Measurements from ENCODE around the gene TEX2.

Gene TEX2

GRCh38 chr17:64103391-64104364 lies 159.4 kb downstream of the TEX2 start:
- no peaks in the 10 kb centered on the region for H4K20me1 ChIP-seq (ENCODE audit: low read depth, low read length)
- H3K36me3 ChIP-seq (ENCODE audit: low read length) = no peaks in the 10 kb centered on the region
- H3K27ac ChIP-seq (ENCODE audit: low read depth, low read length) = no peak overlapping the region
- no peak overlapping the region for H3K4me3 ChIP-seq (ENCODE audit: insufficient read depth, low read length, poor library complexity, severe bottlenecking)
- H3F3A ChIP-seq (ENCODE audit: insufficient read depth) = no peaks in the 10 kb centered on the region
- no peak overlapping the region for H3K4me2 ChIP-seq (ENCODE audit: low read depth, low read length, poor library complexity, severe bottlenecking)
- TF ChIP-seq CTCF (IDR thresholded peaks at IDR 0.05; ENCODE audit: insufficient read depth, low read length, poor library complexity, severe bottlenecking) (no peak), EZH2phosphoT487 (conservative IDR thresholded peaks at IDR 0.05; ENCODE audit: low read length) (no peak)
- H3K27me3 ChIP-seq (ENCODE audit: low read length) = no peaks in the 10 kb centered on the region
- H3K9me2 ChIP-seq (replicated peaks; ENCODE audit: insufficient read depth, low read length) = no peaks in the 10 kb centered on the region
- no peaks in the 10 kb centered on the region for H3K9me3 ChIP-seq (ENCODE audit: insufficient read depth, low read length)
- no peak overlapping the region for H2AFZ ChIP-seq (ENCODE audit: low read depth, low read length, severe bottlenecking)
- H3K79me2 ChIP-seq (ENCODE audit: insufficient read depth, low read length) = no peaks in the 10 kb centered on the region
- H3K9ac ChIP-seq (ENCODE audit: low read length) = no peak overlapping the region

GRCh38 chr17:64102627-64103390 lies 160.3 kb downstream of the TEX2 start:
- H3K79me2 ChIP-seq (ENCODE audit: insufficient read depth, low read length) = no peaks in the 10 kb centered on the region
- no peak for TF ChIP-seq CTCF (IDR thresholded peaks at IDR 0.05; ENCODE audit: insufficient read depth, low read length, poor library complexity, severe bottlenecking)
- no peaks in the 10 kb centered on the region for H3K27me3 ChIP-seq (ENCODE audit: low read length)
- H3K36me3 ChIP-seq (ENCODE audit: low read length) = no peaks in the 10 kb centered on the region
- H3K4me2 ChIP-seq (ENCODE audit: low read depth, low read length, poor library complexity, severe bottlenecking) = no peak overlapping the region
- H3K4me3 ChIP-seq (ENCODE audit: insufficient read depth, low read length, poor library complexity, severe bottlenecking) = no peak overlapping the region
- no peaks in the 10 kb centered on the region for H4K20me1 ChIP-seq (ENCODE audit: low read depth, low read length)
- H3F3A ChIP-seq (ENCODE audit: insufficient read depth) = no peaks in the 10 kb centered on the region
- H3K9me2 ChIP-seq (replicated peaks; ENCODE audit: insufficient read depth, low read length) = no peaks in the 10 kb centered on the region
- no peak overlapping the region for H3K9ac ChIP-seq (ENCODE audit: low read length)
- H3K27ac ChIP-seq (ENCODE audit: low read depth, low read length) = no peak overlapping the region
- H3K9me3 ChIP-seq (ENCODE audit: insufficient read depth, low read length) = no peaks in the 10 kb centered on the region
- no peak overlapping the region for H2AFZ ChIP-seq (ENCODE audit: low read depth, low read length, severe bottlenecking)

- H3F3A ChIP-seq (ENCODE audit: insufficient read depth) = no peaks in the 10 kb centered on the region
- no peak overlapping the region for H3K4me2 ChIP-seq (ENCODE audit: low read depth, low read length, poor library complexity, severe bottlenecking)
- no peaks in the 10 kb centered on the region for H3K27me3 ChIP-seq (ENCODE audit: low read length)
- no peak overlapping the region for H2AFZ ChIP-seq (ENCODE audit: low read depth, low read length, severe bottlenecking)
- no peak overlapping the region for H3K4me3 ChIP-seq (ENCODE audit: insufficient read depth, low read length, poor library complexity, severe bottlenecking)
- no peaks in the 10 kb centered on the region for H4K20me1 ChIP-seq (ENCODE audit: low read depth, low read length)
- H3K79me2 ChIP-seq (ENCODE audit: insufficient read depth, low read length) = no peaks in the 10 kb centered on the region
- no peaks in the 10 kb centered on the region for H3K36me3 ChIP-seq (ENCODE audit: low read length)
- no peaks in the 10 kb centered on the region for H3K9me3 ChIP-seq (ENCODE audit: insufficient read depth, low read length)
- no peak overlapping the region for H3K27ac ChIP-seq (ENCODE audit: low read depth, low read length)
- no peak overlapping the region for H3K9ac ChIP-seq (ENCODE audit: low read length)
- TF ChIP-seq EZH2phosphoT487 (conservative IDR thresholded peaks at IDR 0.05; ENCODE audit: low read length) = no peak
- no peak for TF ChIP-seq CTCF (IDR thresholded peaks at IDR 0.05; ENCODE audit: insufficient read depth, low read length, poor library complexity, severe bottlenecking)
- H3K9me2 ChIP-seq (replicated peaks; ENCODE audit: insufficient read depth, low read length) = no peaks in the 10 kb centered on the region
These were observed 163.5 kb downstream of the TEX2 start for GRCh38 chr17:64099543-64099942.

All from SU-DHL-6 (cell line).